Lower leg skin (tissue), 4 donors: ENCODE measurements around the gene PRRG4. TPM values are rescaled to one million over a fixed set of nuclear protein-coding genes. Genes with fewer than 3 reads are reported as not detected.
A peak's percentile ranks its signal among the peaks of the same experiment; 100 is the strongest.

Experiments used
- DNase-seq, 2 donors: peaks; one replicate each; pipeline ENCODE4 v3.0.0-alpha.2; 2019; ENCODE audit warnings: low spot score in 2 of 2
- H3K4me3 ChIP-seq: fragments of 200-600 bp; sonication (generic); 2 replicates; pipeline ENCODE4 v1.5.1; 2017; ENCODE audit warnings: mild to moderate bottlenecking, low read depth; ENCODE audit not compliant: poor library complexity, severe bottlenecking
- CTCF ChIP-seq, 3 donors: fragments of 450-650 bp; IDR thresholded peaks; one replicate each; pipeline ENCODE4 v1.5.1; 2016; ENCODE audit warnings: antibody characterized with exemption in 3 of 3, mild to moderate bottlenecking in 3 of 3, moderate library complexity in 2 of 3
- POLR2A ChIP-seq, 2 donors: fragments of 450-650 bp; IDR thresholded peaks; one replicate each; pipeline ENCODE4 v1.6.1; 2016 to 2017; ENCODE audit warnings: antibody characterized with exemption in 2 of 2, mild to moderate bottlenecking in 1 of 2, moderate library complexity in 1 of 2
- WGBS, 2 donors: methylation state at CpG; one replicate each; pipeline ENCODE4 v1.1.5; 2018; 5-methylcytosine and 5-hydroxymethylcytosine counted together
- intact Hi-C: fragments of 100-400 bp; cut with DNase I; formaldehyde crosslinking; loops from one replicate; pipeline ENCODE4 v1.15.0; 2023; ENCODE audit warnings: low total_unique reads
- total RNA-seq, 4 donors: library from RNA; depleted of rRNA; stranded (reverse); fragments of >200 nt; gene quantifications; one replicate each; pipeline ENCODE4 v1.1.0, GENCODE V29; 2016

Gene PRRG4
- total RNA-seq, 4 donors from 2014 or later: 25.2 to 34.4 (median 31.6) TPM

- no peak for TF ChIP-seq POLR2A (IDR thresholded peaks at IDR 0.05)
- no peak for TF ChIP-seq CTCF (IDR thresholded peaks at IDR 0.05)
- DNase-seq: peak; percentile 35 to 90
- WGBS, 2 donors: 0 to 2% methylated on average over 40 to 49 of the region's 66 CpGs
- H3K4me3 ChIP-seq: peak overlapping the region; percentile 86
- intact Hi-C loops: no loop called here
Measured at GRCh38 chr11:32893343-32894148, 63.8 kb downstream of the PRRG4 start.

- peak overlapping the region; percentile 86 for H3K4me3 ChIP-seq
- DNase-seq: peak; percentile 29 to 67
- 3 to 4% methylated on average over 14 of the region's 14 CpGs for WGBS, 2 donors
- TF ChIP-seq POLR2A (IDR thresholded peaks at IDR 0.05): no peak
- TF ChIP-seq CTCF (IDR thresholded peaks at IDR 0.05): no peak
- intact Hi-C loops: no loop called here
Measured at GRCh38 chr11:32894149-32894827, 64.6 kb downstream of the PRRG4 start.

DNA sequence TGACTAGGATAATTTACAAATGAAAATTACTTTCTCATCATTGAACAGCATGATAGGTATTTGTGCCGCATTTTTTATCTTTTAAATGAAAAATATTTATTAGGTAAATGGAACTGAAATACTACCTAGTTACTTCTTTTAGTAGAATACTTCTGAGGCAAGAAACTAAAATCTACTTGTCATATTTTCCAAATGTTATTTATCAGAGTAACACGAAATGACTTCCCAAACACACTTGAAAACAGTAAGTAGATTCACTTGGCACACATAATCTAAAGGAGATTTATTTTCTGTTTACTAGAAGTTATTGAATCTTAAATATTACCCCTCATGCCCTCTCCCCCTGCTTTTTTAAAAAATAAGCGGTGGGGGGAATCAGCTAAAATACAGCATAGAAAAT, 65.2 kb downstream of the PRRG4 start:
- intact Hi-C loops: no loop called here
- TF ChIP-seq POLR2A (IDR thresholded peaks at IDR 0.05): no peak
- TF ChIP-seq CTCF (IDR thresholded peaks at IDR 0.05): no peak
- WGBS, 2 donors: 74 to 77% methylated on average over 3 of the region's 3 CpGs
- no peak overlapping the region for H3K4me3 ChIP-seq
- no peak for DNase-seq

DNA sequence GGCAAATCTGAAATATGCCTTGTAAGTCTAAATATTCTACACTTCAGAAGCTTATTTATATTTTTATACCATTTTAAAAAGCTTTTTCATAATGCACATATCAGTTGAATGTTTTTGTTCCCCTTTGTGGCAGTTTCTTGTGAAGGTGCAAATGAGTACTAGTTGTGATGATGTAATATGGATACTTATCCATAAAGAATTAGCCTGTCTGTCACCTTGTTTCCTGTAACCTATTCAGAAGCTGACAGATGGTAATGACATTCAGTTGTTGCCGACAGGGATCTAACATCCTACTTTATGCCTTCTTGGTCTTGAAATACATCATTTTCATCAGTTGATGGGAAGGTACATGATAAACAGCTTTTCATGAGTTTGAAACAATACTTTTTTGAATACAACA, 65.7 kb downstream of the PRRG4 start:
- TF ChIP-seq POLR2A (IDR thresholded peaks at IDR 0.05): no peak
- no peak for TF ChIP-seq CTCF (IDR thresholded peaks at IDR 0.05)
- intact Hi-C loops: no loop called here
- no peak overlapping the region for H3K4me3 ChIP-seq
- WGBS, 2 donors: 49 to 62% methylated on average over 1 of the region's 1 CpG
- DNase-seq: no peak

GRCh38 chr11:32897103-32897502, 67.4 kb downstream of the PRRG4 start:
- no peak for TF ChIP-seq CTCF (IDR thresholded peaks at IDR 0.05)
- no peak for TF ChIP-seq POLR2A (IDR thresholded peaks at IDR 0.05)
- intact Hi-C loops: no loop called here
- 91 to 92% methylated on average over 1 of the region's 1 CpG for WGBS, 2 donors
- no peak overlapping the region for H3K4me3 ChIP-seq
- DNase-seq: no peak
